ENCODE data around the gene CEP68.

The CEP68 gene

GRCh38 chr2:65134158-65134557 is 77.9 kb downstream of the CEP68 start:
- DNase-seq = no peak

- DNase-seq = no peak
Observed at GRCh38 chr2:65136253-65136652, 80.0 kb downstream of the CEP68 start.

All from KG1 (cell line).